ENCODE data around the gene GTF3C5.
"Not testable (repeated sequence)": the region's sequence is repeated elsewhere in the genome, so short reads cannot be mapped to it uniquely, and the experiment has no call there.

The GTF3C5 gene

GRCh38 chr9:133066181-133066983, 35.6 kb downstream of the GTF3C5 start:
- in situ Hi-C loops (cut with HindIII; ENCODE audit: low sequenced_read_pairs) = no loop called here
- TF ChIP-seq CTCF (IDR thresholded peaks at IDR 0.05; ENCODE audit: low read depth, low read length, missing control alignments) = no peak
- H3K4me3 ChIP-seq (ENCODE audit: low read depth, low read length) = no peak overlapping the region
- DNase-seq (ENCODE audit: low read depth) = no peak

- DNase-seq (ENCODE audit: low read depth) = no peak
- in situ Hi-C loops (cut with HindIII; ENCODE audit: low sequenced_read_pairs) = no loop called here
- no peak overlapping the region for H3K4me3 ChIP-seq (ENCODE audit: low read depth, low read length)
- TF ChIP-seq CTCF (IDR thresholded peaks at IDR 0.05; ENCODE audit: low read depth, low read length, missing control alignments) = no peak
Measured at GRCh38 chr9:133067006-133067405, 36.2 kb downstream of the GTF3C5 start.

- DNase-seq (ENCODE audit: low read depth) = no peak
- no peak for TF ChIP-seq CTCF (IDR thresholded peaks at IDR 0.05; ENCODE audit: low read depth, low read length, missing control alignments)
- no peak overlapping the region for H3K4me3 ChIP-seq (ENCODE audit: low read depth, low read length)
- in situ Hi-C loops (cut with HindIII; ENCODE audit: low sequenced_read_pairs) = no loop called here
Measured at GRCh38 chr9:133067813-133068212, 37.0 kb downstream of the GTF3C5 start.

- DNase-seq (ENCODE audit: low read depth); in situ Hi-C loops (cut with HindIII; ENCODE audit: low sequenced_read_pairs); H3K4me3 ChIP-seq (ENCODE audit: low read depth, low read length): not testable (repeated sequence)
Measured at GRCh38 chr9:133068431-133068830, 37.6 kb downstream of the GTF3C5 start.

GRCh38 chr9:133070500-133070961, 39.7 kb downstream of the GTF3C5 start:
- H3K4me3 ChIP-seq (ENCODE audit: low read depth, low read length); in situ Hi-C loops (cut with HindIII; ENCODE audit: low sequenced_read_pairs); DNase-seq (ENCODE audit: low read depth): not testable (repeated sequence)

GRCh38 chr9:133070985-133071384, 40.2 kb downstream of the GTF3C5 start:
- in situ Hi-C loops (cut with HindIII; ENCODE audit: low sequenced_read_pairs); DNase-seq (ENCODE audit: low read depth): not testable (repeated sequence)

GRCh38 chr9:133071484-133072150, 40.8 kb downstream of the GTF3C5 start:
- TF ChIP-seq CTCF (IDR thresholded peaks at IDR 0.05; ENCODE audit: low read depth, low read length, missing control alignments) = no peak
- H3K4me3 ChIP-seq (ENCODE audit: low read depth, low read length) = no peak overlapping the region
- DNase-seq (ENCODE audit: low read depth) = no peak
- in situ Hi-C loops (cut with HindIII; ENCODE audit: low sequenced_read_pairs) = no loop called here

More at GRCh38 chr9:133070985-133071384, 40.2 kb downstream of the GTF3C5 start:
- H3K4me3 ChIP-seq (ENCODE audit: low read depth, low read length) = not testable (repeated sequence)

GRCh38 chr9:133072210-133072609, 41.4 kb downstream of the GTF3C5 start:
- H3K4me3 ChIP-seq (ENCODE audit: low read depth, low read length); DNase-seq (ENCODE audit: low read depth); in situ Hi-C loops (cut with HindIII; ENCODE audit: low sequenced_read_pairs): not testable (repeated sequence)

Measured in astrocyte of the cerebellum (primary cell).